ENCODE data around the gene USP13. TPM values are rescaled to one million over a fixed set of nuclear protein-coding genes. Genes with fewer than 3 reads are reported as not detected.

USP13 gene
- total and polyA plus RNA-seq, 2 of the 13 experiments (the other 11 are each of a cell fraction or from before 2014, with no cell fraction given): 15.9 to 36.7 TPM

GRCh38 chr3:179769411-179770247, 116.8 kb downstream of the USP13 start:
- WGBS (ENCODE audit: low lambda C conversion rate): 83% methylated on average over 9 of the region's 9 CpGs
- no peak for ATAC-seq
- Histone ChIP-seq H3K4me2 (ENCODE audit: low read depth, low read length) (no peak overlapping the region), H2AFZ (ENCODE audit: low read length) (no peak overlapping the region), H3K9ac (ENCODE audit: insufficient read depth, low read depth, low read length) (no peak overlapping the region), H3K4me1 (ENCODE audit: insufficient read depth, low read length) (no peaks in the 10 kb centered on the region), H3K27me3 (ENCODE audit: control insufficient read depth in 1 of 2, insufficient read depth in 2 of 2, low read length in 2 of 2) (no peaks in the 10 kb centered on the region), H3K79me2 (ENCODE audit: insufficient read depth, low read length) (no peaks in the 10 kb centered on the region), H3K4me3 (replicated peaks in 1 of 3; ENCODE audit: insufficient read depth in 1 of 3, low read depth in 2 of 3, low read length in 3 of 3) (no peak overlapping the region), H3K36me3 (replicated peaks in 1 of 2; ENCODE audit: control insufficient read depth in 1 of 2, insufficient read depth in 2 of 2, low read length in 2 of 2) (peaks cover 32 to 81% of the 10 kb centered on the region in 2 experiments), H3K9me3 (ENCODE audit: low read length) (no peaks in the 10 kb centered on the region), H4K20me1 (ENCODE audit: insufficient read depth, low read length) (no peaks in the 10 kb centered on the region), H3K27ac (ENCODE audit: extremely low read length, insufficient read depth, low read length) (no peak overlapping the region)
- intact Hi-C loops (cut with micrococcal nuclease; ENCODE audit: unreplicated experiment) (no loop called here), in situ Hi-C loops (cut with HindIII; ENCODE audit: extremely low pct_ligation_motif_present, low pct_unique_long_range_greater_than_20kb) (no loop called here)
- no peak for DNase-seq (ENCODE audit: low spot score)
- FAIRE-seq: no peak
- CTCF ChIA-PET (ENCODE audit: low intra/inter-chr PET ratio, low total read pairs): no interaction called here
- TF ChIP-seq MAFF (IDR thresholded peaks at IDR 0.05; ENCODE audit: low read depth, low read length) (peak; percentile 80), ZNF296 (CRISPR knock-in tag; conservative IDR thresholded peaks at IDR 0.05) (no peak), REXO4 (CRISPR knock-in tag; IDR thresholded peaks at IDR 0.05; ENCODE audit: borderline replicate concordance) (no peak), MAFK (conservative IDR thresholded peaks at IDR 0.05 in 1 of 2, IDR thresholded peaks at IDR 0.05 in 1 of 2; ENCODE audit: low read length in 2 of 2) (peak; percentile 80 to 83), YEATS4 (CRISPR knock-in tag; IDR thresholded peaks at IDR 0.05; ENCODE audit: borderline replicate concordance) (no peak), MED8 (CRISPR knock-in tag; IDR thresholded peaks at IDR 0.05; ENCODE audit: insufficient replicate concordance) (no peak), CEBPG (CRISPR knock-in tag; IDR thresholded peaks at IDR 0.05) (no peak), RFXANK (CRISPR knock-in tag; IDR thresholded peaks at IDR 0.05) (no peak)
- POLR2A ChIA-PET: no interaction called here
- BruUV-seq (replicated peaks): no TSS peak

GRCh38 chr3:179771797-179772196, 119.0 kb downstream of the USP13 start:
- no peak for TF ChIP-seq ZNF446 (CRISPR knock-in tag; IDR thresholded peaks at IDR 0.05)
- no peak for TF ChIP-seq HNRNPUL1 (IDR thresholded peaks at IDR 0.05; ENCODE audit: low read depth, low read length)
- TF ChIP-seq GRHL1 (CRISPR knock-in tag; conservative IDR thresholded peaks at IDR 0.05): no peak
- no peak for TF ChIP-seq RBM39 (IDR thresholded peaks at IDR 0.05; ENCODE audit: low read depth, low read length, poor library complexity, severe bottlenecking)
- TF ChIP-seq ZNF382 (CRISPR knock-in tag; IDR thresholded peaks at IDR 0.05; ENCODE audit: borderline replicate concordance): no peak
- no peak for TF ChIP-seq DDIT3 (CRISPR knock-in tag; IDR thresholded peaks at IDR 0.05)
- DNase-seq (ENCODE audit: low spot score) (no peak), FAIRE-seq (no peak), ATAC-seq (no peak)
- Histone ChIP-seq H2AFZ (ENCODE audit: low read length) (no peak overlapping the region), H3K9ac (ENCODE audit: insufficient read depth, low read depth, low read length) (no peak overlapping the region), H3K9me3 (ENCODE audit: low read length) (no peaks in the 10 kb centered on the region), H3K27me3 (ENCODE audit: control insufficient read depth in 1 of 2, insufficient read depth in 2 of 2, low read length in 2 of 2) (no peaks in the 10 kb centered on the region), H3K36me3 (replicated peaks in 1 of 2; ENCODE audit: control insufficient read depth in 1 of 2, insufficient read depth in 2 of 2, low read length in 2 of 2) (peaks cover 25 to 61% of the 10 kb centered on the region in 2 experiments), H3K27ac (ENCODE audit: extremely low read length, insufficient read depth, low read length) (no peak overlapping the region), H3K4me3 (replicated peaks in 1 of 3; ENCODE audit: insufficient read depth in 1 of 3, low read depth in 2 of 3, low read length in 3 of 3) (no peak overlapping the region), H3K4me2 (ENCODE audit: low read depth, low read length) (no peak overlapping the region), H3K4me1 (ENCODE audit: insufficient read depth, low read length) (peaks cover 13% of the 10 kb centered on the region), H4K20me1 (ENCODE audit: insufficient read depth, low read length) (no peaks in the 10 kb centered on the region), H3K79me2 (ENCODE audit: insufficient read depth, low read length) (no peaks in the 10 kb centered on the region)
- ChIA-PET CTCF (ENCODE audit: low intra/inter-chr PET ratio, low total read pairs) (no interaction called here), POLR2A (no interaction called here)
- BruUV-seq (replicated peaks): TSS peak; percentile 25
- in situ Hi-C loops (cut with HindIII; ENCODE audit: extremely low pct_ligation_motif_present, low pct_unique_long_range_greater_than_20kb) (no loop called here), intact Hi-C loops (cut with micrococcal nuclease; ENCODE audit: unreplicated experiment) (no loop called here)
- WGBS (ENCODE audit: low lambda C conversion rate): 94% methylated on average over 4 of the region's 4 CpGs

Data from HepG2 (cell line).